NCI-H1417 (cell line): ENCODE data around the gene SCN4B.

Experiments
- DNase-seq, 3 experiments: peaks; one replicate each; lab custom pipeline; 2025; lab: John Stamatoyannopoulos, UW

SCN4B gene

DNA sequence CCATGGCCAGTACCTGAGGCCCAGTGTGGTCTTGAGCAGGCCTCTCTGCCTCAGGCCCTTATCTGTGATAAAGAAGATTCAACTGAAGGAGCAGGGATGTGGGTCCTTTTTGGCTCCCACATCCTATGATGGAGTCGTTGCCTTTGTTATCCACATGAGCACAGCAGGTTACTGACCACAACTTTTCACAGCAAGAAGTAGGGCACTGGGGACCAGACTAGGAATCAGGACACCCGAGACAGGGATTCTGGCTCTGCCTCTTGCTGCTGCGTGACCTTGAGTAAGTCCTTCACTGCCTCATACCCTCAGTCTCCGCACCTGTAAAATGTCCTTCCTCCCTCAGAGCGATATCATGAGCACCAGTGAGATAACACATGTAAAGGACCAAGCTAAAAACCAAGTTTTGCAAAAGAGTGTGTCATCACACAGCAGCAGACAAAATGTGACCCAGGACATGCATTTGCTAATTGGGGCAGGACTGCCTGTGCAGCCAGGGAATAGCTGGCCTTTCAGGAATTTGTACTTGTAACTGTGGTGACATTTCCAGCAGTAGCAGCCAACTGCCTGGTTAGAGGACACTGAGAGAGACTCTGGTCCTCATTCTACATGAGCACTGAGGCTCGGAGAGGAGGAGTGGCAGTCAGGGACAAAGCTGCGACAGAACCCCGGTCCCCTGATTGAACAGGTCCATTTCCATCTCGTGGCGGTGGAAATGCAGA is 52.6 kb downstream of the SCN4B start:
- no peak for DNase-seq

DNA sequence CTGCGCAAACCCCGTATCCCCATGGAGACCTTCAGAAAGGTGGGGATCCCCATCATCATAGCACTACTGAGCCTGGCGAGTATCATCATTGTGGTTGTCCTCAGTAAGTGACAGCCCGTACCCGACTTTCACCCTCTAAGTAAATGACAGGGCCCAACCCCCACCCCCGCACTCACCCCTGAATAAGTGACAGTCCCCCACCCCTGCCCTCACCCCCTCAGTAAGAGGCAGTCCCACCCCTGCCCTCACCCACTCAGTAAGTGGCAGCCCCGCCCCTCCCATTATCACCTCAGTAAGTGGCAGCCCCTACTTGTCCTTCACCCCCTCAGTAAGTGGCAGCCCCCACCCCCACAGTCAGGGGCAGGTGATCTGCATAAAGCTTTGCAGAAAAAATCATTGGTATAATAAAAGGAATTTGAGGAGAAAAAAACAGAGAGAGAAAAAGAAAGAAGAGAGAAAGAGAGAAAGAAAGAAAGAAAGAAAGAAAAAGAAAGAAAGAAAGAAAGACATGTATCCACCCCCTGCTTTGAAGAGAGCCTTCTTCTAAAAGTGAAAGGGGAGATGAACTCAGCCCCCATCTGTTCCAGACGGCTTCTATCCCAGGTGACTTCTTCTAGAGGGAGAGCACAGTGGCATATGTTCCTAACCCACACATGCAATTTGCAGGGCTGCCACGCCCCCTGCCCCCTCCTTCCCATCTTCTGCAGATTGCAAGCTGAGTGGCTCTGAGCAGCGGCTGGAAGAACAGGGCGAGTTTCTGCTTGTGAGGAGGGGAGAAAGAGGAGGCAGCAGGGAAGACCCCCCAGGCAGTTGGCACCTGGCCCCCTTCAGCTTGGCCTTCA is 53.4 kb downstream of the SCN4B start:
- peak; percentile 66 to 89 (median 76) for DNase-seq

DNA sequence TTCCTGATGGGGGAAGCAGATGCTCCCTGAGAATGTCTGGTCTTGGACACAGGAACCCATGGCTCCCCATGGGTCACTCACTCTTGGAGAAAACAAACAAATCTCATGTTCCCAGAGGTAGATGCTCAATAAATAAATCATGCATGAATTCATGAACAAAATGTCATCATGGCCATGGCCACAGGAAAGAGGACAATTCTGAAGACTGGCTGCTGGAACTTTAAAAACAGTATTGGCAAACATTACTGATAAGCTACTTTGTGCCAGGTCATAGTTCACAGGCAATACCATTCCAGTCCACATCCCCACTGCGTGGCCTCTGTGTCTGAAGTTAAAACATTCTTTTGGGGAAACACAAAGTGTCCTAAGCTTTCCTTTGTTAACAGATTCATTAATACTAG is 56.7 kb downstream of the SCN4B start:
- DNase-seq, result no peak

DNA sequence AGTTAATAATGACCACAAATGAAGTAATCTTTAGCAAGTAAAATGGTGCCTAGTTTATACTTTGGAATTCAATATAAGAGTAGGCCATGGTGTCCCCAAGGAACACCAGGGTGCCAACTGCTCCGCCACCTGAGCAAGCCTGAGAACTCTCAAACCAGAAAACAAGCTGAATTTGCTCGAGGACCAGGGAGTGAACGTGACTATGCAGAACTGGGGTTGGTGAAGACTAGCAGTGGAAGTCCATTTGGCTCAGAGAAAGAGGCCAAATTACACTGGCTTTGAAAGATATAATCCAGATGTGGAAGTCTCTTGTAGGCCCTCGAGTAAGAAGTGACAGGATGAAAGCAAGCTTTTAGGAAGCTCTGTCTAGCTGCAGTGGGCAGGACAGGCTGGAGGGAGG is 57.1 kb downstream of the SCN4B start:
- no peak for DNase-seq

DNA sequence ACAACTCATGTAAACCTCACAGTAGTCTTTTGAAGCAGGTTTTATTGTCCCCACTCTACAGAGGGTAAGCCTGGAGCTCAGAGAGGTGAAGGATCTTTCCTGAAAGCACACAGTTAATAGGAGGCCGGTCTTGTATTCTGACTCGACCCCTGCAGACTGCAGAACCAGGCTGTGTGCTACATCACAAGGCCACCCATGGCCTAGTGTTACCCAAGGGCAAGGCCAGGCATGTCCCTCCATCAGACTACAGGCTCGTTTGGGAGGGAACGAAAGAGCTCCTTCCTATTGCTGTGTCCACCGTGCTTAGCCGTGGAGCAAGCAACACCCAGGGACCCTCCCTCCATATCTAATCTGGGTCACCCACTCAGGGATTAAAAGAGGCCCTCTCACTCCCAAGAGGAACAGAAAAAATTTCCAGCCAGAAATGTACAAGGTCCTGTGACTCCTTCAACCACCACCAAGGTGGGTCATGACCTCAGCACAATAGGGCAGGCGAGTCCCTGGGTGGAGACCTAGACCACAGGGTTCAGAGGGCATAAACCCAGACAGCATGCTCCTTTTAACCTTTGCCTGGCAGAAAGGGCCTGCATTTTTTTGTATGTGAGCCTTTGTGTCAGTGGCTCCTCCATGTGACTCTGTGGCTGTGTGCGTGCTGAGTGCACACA is 59.6 kb downstream of the SCN4B start:
- DNase-seq, result no peak

DNA sequence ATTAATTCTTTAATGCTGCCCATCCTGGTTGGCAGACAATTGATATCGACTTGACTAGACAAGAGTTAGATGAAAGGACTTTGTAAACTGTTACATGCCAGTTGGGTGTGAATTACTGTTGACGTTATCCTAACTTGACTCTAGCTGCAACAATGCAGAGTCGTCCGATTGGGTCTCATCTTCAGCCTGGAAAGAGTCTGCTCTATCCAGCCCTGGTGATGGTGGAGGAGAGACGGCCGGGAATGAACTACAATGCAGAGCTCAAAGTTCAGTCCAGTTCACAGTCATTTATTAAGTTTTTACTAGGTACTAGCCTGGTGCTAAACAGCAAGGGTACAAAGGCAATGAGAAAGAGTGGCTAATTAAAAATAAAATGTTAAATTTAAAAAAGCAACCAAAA is 60.9 kb downstream of the SCN4B start:
- DNase-seq, result no peak

DNA sequence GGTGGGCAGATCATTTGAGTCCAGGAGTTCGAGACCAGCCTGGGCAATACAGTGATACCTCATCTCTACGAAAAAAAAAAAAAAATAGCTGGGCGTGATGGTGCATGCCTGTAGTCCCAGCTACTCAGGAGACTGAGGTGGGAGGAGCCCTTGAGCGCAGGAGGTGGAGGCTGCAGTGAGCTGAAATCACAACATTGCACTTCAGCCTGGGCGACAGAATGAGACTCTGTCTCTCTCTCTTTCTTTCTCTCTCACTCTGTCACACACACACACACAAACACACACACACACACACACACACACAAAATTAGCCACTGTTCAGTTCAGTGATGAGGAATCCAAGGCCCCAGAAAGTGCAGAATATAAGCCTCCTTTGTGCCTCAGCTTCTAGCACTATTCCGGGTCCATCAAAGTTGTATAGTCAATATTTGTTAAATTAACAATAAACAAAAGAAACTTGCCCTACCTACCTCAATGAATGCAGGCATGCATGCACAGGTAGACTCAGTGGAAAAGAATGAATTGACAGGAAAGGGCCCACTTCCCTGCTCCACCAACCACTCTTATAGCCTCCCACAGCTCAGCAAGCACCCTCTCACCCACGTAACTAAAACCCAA is 62.0 kb downstream of the SCN4B start:
- DNase-seq, result no peak

DNA sequence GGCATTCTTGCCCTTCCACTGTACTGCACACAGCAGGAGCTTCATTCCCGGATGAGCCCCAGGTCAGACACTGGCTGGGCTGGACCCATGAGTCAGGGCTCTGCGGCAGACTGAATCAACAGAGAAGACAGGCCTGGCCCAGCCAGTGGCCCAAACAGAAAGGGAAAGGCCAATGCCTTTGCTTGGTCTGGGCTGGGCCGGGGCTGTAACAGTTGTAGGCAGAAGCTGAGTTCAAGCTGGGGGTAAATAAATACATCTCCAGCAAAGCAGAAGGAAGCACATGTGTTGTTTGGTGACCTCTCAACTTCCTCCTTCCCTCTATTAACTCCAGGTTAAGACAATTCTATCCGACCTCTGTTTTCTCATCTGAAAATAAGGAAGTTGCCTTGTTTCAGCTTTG is 64.1 kb downstream of the SCN4B start:
- DNase-seq, result no peak

DNA sequence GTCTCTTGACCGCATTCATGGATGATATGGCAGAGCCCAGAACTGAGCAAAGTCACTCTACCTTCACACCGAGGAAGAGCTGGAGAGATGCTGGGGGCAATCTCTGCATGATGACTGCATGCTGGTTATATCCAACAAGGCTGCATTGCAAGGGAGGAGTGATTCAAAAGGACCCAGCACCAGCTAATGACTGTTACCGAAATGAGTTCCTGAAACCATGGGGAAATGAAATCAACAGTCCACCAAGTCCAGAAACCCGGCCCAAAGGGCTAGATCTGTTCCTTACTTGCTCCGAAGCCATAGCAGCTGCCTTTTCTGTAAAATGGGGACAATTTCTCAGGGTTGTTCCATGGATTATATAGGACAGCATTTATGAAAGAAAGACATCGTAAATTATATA is 64.7 kb downstream of the SCN4B start:
- no peak for DNase-seq

DNA sequence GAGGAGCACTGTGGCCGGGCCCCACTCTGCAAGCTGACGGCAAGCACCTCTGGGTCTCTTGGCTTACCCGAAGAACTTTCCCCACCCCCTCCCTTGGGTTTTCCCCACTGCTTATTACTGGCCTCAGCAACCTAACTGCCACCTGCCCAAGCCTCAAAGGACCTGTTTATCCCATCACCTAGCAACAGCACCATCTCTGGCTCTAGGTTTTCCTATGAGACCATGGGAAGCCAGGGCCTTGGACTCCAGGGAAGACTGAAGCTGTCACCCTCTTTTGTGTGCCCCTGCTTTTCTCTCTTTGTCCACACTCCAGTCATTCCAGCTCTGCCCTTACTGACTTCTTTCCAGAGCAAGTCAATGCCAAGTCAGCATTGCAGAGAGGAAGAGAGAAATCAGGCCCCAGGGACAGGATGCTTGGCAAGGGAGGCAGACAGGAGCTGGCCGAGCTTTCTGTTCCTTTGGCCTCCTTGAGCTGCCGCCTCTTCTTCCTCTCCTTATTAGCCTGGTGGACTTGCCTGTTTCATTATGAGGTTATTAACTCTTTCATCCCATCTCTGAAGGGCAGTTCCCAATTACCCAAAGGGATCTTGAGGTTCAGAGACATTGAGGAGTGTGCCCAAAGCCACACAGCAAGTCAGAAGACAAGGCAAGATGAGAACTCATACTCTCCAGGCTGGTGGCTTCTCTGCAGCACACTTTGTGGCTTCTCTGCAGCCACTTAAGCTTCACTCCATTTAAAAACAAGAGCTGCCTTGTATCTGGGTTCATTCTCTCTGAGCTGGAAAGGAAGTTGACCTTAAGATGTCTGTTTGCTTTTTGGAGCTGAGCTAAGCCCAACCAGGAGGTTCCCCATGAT is 65.5 kb downstream of the SCN4B start, which contains the start of gene SMIM35:
Gene SMIM35, minus strand, starts transcription at position 51 of the 856 bp plus-strand sequence. CDS start 206 bp downstream, outside the sequence.
- peak; percentile 35 to 93 (median 76) for DNase-seq

DNA sequence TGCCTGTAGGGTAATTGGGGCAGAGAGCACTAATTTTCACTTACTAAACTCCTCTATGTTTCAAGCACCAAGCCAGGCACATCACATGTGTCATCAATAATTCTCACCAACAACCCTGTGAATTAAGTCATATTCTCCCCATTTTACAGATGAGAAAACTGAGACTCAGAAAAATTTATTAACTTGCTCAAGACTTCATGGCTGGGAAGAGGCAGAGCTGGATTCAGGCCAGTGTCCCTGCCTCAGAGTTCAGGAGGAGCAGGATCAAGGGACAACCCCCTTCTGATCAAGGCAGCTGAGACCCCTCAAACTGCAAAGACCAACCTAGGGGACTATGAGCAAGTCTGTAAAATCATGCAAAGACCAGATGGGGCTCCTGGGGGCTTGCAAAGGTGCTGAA is 68.0 kb downstream of the SCN4B start:
- no peak for DNase-seq

DNA sequence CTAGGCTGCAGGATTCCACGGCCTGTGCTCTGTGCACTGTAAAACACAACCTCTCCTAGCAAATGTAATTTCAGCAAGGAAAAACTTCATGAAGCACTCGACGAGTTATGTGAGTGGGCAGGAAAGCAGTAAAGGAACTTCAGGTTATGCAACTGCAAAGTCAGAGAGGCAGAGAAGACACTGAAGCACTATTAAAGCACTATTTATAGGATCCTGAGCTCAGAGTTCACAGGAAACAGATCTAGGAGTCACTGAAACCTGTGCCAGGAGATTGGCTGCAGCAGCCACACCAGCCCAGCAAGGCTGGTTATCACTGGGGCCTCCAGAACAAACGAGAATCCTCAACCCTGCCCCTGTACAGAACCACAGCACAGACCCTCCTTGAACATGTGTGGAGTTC is 68.4 kb downstream of the SCN4B start:
- no peak for DNase-seq
